Natural killer cell (primary cell): Measurements from ENCODE around the gene CERK. TPM values are rescaled to one million over a fixed set of nuclear protein-coding genes. Genes with fewer than 3 reads are reported as not detected.
A peak's percentile ranks its signal among the peaks of the same experiment; 100 is the strongest.

Experiments used
- ATAC-seq, 3 donors: fragments of 150-1000 bp in 2 of 3; fragments of 200-7000 bp in 1 of 3; cut with Tn5 transposase; 1 replicate in 1 of 3; 2 replicates in 2 of 3; pipeline ENCODE4 v1.10.0; 2021; ENCODE audit warnings: mild to moderate bottlenecking in 2 of 3, moderate library complexity in 2 of 3
- DNase-seq, 2 donors: peaks; one replicate each; pipeline versions ENCODE4 v3.0.0 to v3.0.0-alpha.2; 2013 to 2021; ENCODE audit warnings: mixed read lengths in 1 of 2
- H3K27ac ChIP-seq: one replicate; pipeline ENCODE4 v1.5.1; 2013; ENCODE audit warnings: mild to moderate bottlenecking, low read length
- H3K27me3 ChIP-seq: one replicate; pipeline ENCODE4 v1.6.1; 2013; ENCODE audit warnings: low read length; ENCODE audit not compliant: control insufficient read depth, insufficient read depth
- H3K36me3 ChIP-seq: one replicate; pipeline ENCODE4 v1.6.1; 2013; ENCODE audit warnings: low read length; ENCODE audit not compliant: control insufficient read depth, insufficient read depth
- H3K4me1 ChIP-seq: one replicate; pipeline ENCODE4 v1.6.1; 2013; ENCODE audit warnings: low read length; ENCODE audit not compliant: control insufficient read depth, insufficient read depth
- H3K4me3 ChIP-seq: one replicate; pipeline ENCODE4 v1.5.1; 2013; ENCODE audit warnings: low read length
- H3K9me3 ChIP-seq: one replicate; pipeline ENCODE4 v1.6.1; 2013; ENCODE audit warnings: low read length; ENCODE audit not compliant: control insufficient read depth, insufficient read depth
- H3K27ac Mint-ChIP-seq, 2 donors: one replicate each; pipeline ENCODE4 v1.8.0; 2022; ENCODE audit warnings: mild to moderate bottlenecking in 2 of 2, mixed read lengths in 2 of 2, moderate library complexity in 1 of 2
- H3K27me3 Mint-ChIP-seq, 2 donors: one replicate each; pipeline ENCODE4 v1.8.0; 2022; ENCODE audit warnings: low read depth in 2 of 2, mixed read lengths in 2 of 2
- H3K36me3 Mint-ChIP-seq: one replicate; pipeline ENCODE4 v1.8.0; 2022; ENCODE audit warnings: mixed read lengths
- H3K4me1 Mint-ChIP-seq, 2 donors: one replicate each; pipeline ENCODE4 v1.8.0; 2022; ENCODE audit warnings: mixed read lengths in 2 of 2
- H3K4me3 Mint-ChIP-seq: one replicate; pipeline ENCODE4 v1.8.0; 2022; ENCODE audit warnings: mild to moderate bottlenecking, moderate library complexity, mixed read lengths
- H3K9me3 Mint-ChIP-seq, 2 donors: one replicate each; pipeline ENCODE4 v1.8.0; 2022; ENCODE audit warnings: mixed read lengths in 2 of 2
- WGBS: methylation state at CpG from one replicate; pipeline ENCODE4 v1.1.7; 2013; ENCODE audit warnings: missing lambda C conversion rate; ENCODE audit not compliant: insufficient coverage; 5-methylcytosine and 5-hydroxymethylcytosine counted together
- intact Hi-C: fragments of 100-400 bp; cut with micrococcal nuclease; formaldehyde crosslinking; loops from one replicate; pipeline ENCODE4 v1.14.2; 2022
- total RNA-seq, 4 donors: library from RNA; stranded (reverse); fragments of 120-200 nt in 1 of 4; gene quantifications; one replicate each; pipeline versions ENCODE4 v1.2.3 to v1.2.4, GENCODE V29; 2013 to 2022
- TF ChIP-seq, protein P1 (sequence below): fragments of 200-600 bp; IDR thresholded peaks from one replicate; pipeline ENCODE4 v1.8.0; 2022; ENCODE audit warnings: antibody characterized with exemption

The CERK gene
- total RNA-seq, 3 donors from 2014 or later (not counting 1 experiment from before 2014, with no cell fraction given), result 50.0 to 71.2 (median 55.6) TPM

GRCh38 chr22:46687460-46687859 is 50.6 kb downstream of the CERK start:
- H3K9me3 ChIP-seq, result no peaks in the 10 kb centered on the region
- WGBS, result 95% methylated on average over 14 of the region's 15 CpGs
- ATAC-seq, result no peak
- H3K4me1 ChIP-seq, result peaks cover 22% of the 10 kb centered on the region
- H3K36me3 ChIP-seq, result peaks cover 44% of the 10 kb centered on the region
- Mint-ChIP-seq H3K36me3 (no peaks in the 10 kb centered on the region), H3K27ac (no peak overlapping the region), H3K4me1 (peaks cover 0 to 4% of the 10 kb centered on the region in 2 donors), H3K9me3 (no peaks in the 10 kb centered on the region), H3K27me3 (no peaks in the 10 kb centered on the region), H3K4me3 (no peak overlapping the region)
- no peak overlapping the region for H3K4me3 ChIP-seq
- DNase-seq, result no peak
- H3K27ac ChIP-seq, result no peak overlapping the region
- H3K27me3 ChIP-seq, result no peaks in the 10 kb centered on the region
- TF ChIP-seq, protein P1, sequence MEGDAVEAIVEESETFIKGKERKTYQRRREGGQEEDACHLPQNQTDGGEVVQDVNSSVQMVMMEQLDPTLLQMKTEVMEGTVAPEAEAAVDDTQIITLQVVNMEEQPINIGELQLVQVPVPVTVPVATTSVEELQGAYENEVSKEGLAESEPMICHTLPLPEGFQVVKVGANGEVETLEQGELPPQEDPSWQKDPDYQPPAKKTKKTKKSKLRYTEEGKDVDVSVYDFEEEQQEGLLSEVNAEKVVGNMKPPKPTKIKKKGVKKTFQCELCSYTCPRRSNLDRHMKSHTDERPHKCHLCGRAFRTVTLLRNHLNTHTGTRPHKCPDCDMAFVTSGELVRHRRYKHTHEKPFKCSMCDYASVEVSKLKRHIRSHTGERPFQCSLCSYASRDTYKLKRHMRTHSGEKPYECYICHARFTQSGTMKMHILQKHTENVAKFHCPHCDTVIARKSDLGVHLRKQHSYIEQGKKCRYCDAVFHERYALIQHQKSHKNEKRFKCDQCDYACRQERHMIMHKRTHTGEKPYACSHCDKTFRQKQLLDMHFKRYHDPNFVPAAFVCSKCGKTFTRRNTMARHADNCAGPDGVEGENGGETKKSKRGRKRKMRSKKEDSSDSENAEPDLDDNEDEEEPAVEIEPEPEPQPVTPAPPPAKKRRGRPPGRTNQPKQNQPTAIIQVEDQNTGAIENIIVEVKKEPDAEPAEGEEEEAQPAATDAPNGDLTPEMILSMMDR, result no peak
- intact Hi-C loops, result no loop called here

- H3K36me3 Mint-ChIP-seq, result no peaks in the 10 kb centered on the region
- peaks cover 22% of the 10 kb centered on the region for H3K4me1 ChIP-seq
- H3K4me3 Mint-ChIP-seq, result no peak overlapping the region
- H3K9me3 Mint-ChIP-seq, result no peaks in the 10 kb centered on the region
- H3K36me3 ChIP-seq, result peaks cover 44% of the 10 kb centered on the region
- H3K27me3 ChIP-seq, result no peaks in the 10 kb centered on the region
- H3K4me3 ChIP-seq, result no peak overlapping the region
- 88% methylated on average over 15 of the region's 15 CpGs for WGBS
- no peak overlapping the region for H3K27ac ChIP-seq
- H3K9me3 ChIP-seq, result no peaks in the 10 kb centered on the region
- DNase-seq (no peak), ATAC-seq (no peak)
- H3K4me1 Mint-ChIP-seq, result peaks cover 0 to 4% of the 10 kb centered on the region in 2 donors
- no peak overlapping the region for H3K27ac Mint-ChIP-seq
- intact Hi-C loops, result no loop called here
- H3K27me3 Mint-ChIP-seq, result no peaks in the 10 kb centered on the region
- TF ChIP-seq, protein P1, result no peak
These were observed 51.0 kb downstream of the CERK start for GRCh38 chr22:46687048-46687444.

GRCh38 chr22:46686221-46687047 is 51.6 kb downstream of the CERK start:
- Histone ChIP-seq H3K27ac (no peak overlapping the region), H3K9me3 (no peaks in the 10 kb centered on the region), H3K4me3 (no peak overlapping the region), H3K27me3 (no peaks in the 10 kb centered on the region), H3K36me3 (peaks cover 39% of the 10 kb centered on the region), H3K4me1 (peaks cover 22% of the 10 kb centered on the region)
- TF ChIP-seq, protein P1, result no peak
- Mint-ChIP-seq H3K4me1 (peaks cover 0 to 4% of the 10 kb centered on the region in 2 donors), H3K9me3 (no peaks in the 10 kb centered on the region), H3K27ac (peak overlapping the region in 1 of 2 donors; percentile 26), H3K36me3 (no peaks in the 10 kb centered on the region), H3K27me3 (no peaks in the 10 kb centered on the region), H3K4me3 (no peak overlapping the region)
- 72% methylated on average over 33 of the region's 33 CpGs for WGBS
- no peak for ATAC-seq
- DNase-seq, result no peak
- intact Hi-C loops, result no loop called here
